H1 (cell line): ENCODE data around the gene ZBTB4.

ENCODE experiments used
- RNF2 ChIP-seq: fragments of 200-900, 300-1000 bp; sonication (generic); IDR thresholded peaks from 2 replicates; pipeline ENCODE4 v1.7.1; 2016; ENCODE audit warnings: borderline replicate concordance, low read depth, mild to moderate bottlenecking, antibody characterized with exemption, low read length; ENCODE audit not compliant: poor library complexity, severe bottlenecking; ENCODE audit errors: missing control alignments
- SUZ12 ChIP-seq: fragments of 200-600 bp; sonication (generic); IDR thresholded peaks from 2 replicates; pipeline ENCODE4 v1.6.1; 2012; ENCODE audit warnings: mild to moderate bottlenecking, inconsistent platforms, low read length, moderate library complexity, mixed read lengths
- YY1 ChIP-seq: IDR thresholded peaks from 2 replicates; pipeline ENCODE4 v1.6.1; 2011; ENCODE audit warnings: low read depth, mild to moderate bottlenecking, low read length

GRCh38 chr17:7425316-7425715, 54.1 kb downstream of the ZBTB4 start, which contains the start of gene SPEM2:
- TF ChIP-seq SUZ12 (no peak), YY1 (no peak), RNF2 (no peak)
